Measurements from ENCODE around the gene IGF1R. TPM values are rescaled to one million over a fixed set of nuclear protein-coding genes. Genes with fewer than 3 reads are reported as not detected.

IGF1R gene
- total and polyA plus RNA-seq, 2 of the 8 experiments (the other 6 are each of a cell fraction or from before 2014, with no cell fraction given), result 32.9 to 109 TPM

- TF ChIP-seq KDM4A (IDR thresholded peaks at IDR 0.05; ENCODE audit: low read depth, low read length, severe bottlenecking) (no peak), EGR1 (IDR thresholded peaks at IDR 0.05; ENCODE audit: borderline replicate concordance, low read depth, low read length) (no peak), CTBP2 (IDR thresholded peaks at IDR 0.05; ENCODE audit: borderline replicate concordance, insufficient read depth, insufficient read length, low read length) (no peak), POLR2AphosphoS5 (IDR thresholded peaks at IDR 0.05; ENCODE audit: low read depth, low read length) (no peak)
These were observed 322.5 kb downstream of the IGF1R start (continued) for GRCh38 chr15:98970799-98971198.
